HepG2 (cell line): ENCODE data around the gene FNDC3B. TPM values are rescaled to one million over a fixed set of nuclear protein-coding genes. Genes with fewer than 3 reads are reported as not detected.

ENCODE experiments used
- ATAC-seq: fragments of 200-7000 bp; cut with Tn5 transposase; 3 replicates; pipeline ENCODE4 v1.9.1; 2020; ENCODE audit warnings: mild to moderate bottlenecking, moderate library complexity
- BruUV-seq: library from RNA; stranded (reverse); fragments of 400-500 nt; replicated peaks from 2 replicates; lab custom pipeline; 2021; lab: Mats Ljungman, UMichigan
- CTCF ChIA-PET: fragments of 300-600 bp; formaldehyde crosslinking; extraction: SDS; loops from one replicate; lab custom pipeline; 2021; ENCODE audit warnings: low total read pairs, inconsistent platforms, low intra/inter-chr PET ratio; lab: Yijun Ruan, JAX
- POLR2A ChIA-PET: fragments of 350-600 bp; sonication (Branson Sonifier 250); formaldehyde crosslinking; loops from one replicate; lab custom pipeline; 2020; ENCODE audit warnings: antibody characterized with exemption, inconsistent platforms; lab: Yijun Ruan, JAX
- DNase-seq: peaks from one replicate; pipeline ENCODE4 v3.0.0-alpha.2; 2015; ENCODE audit warnings: low spot score
- FAIRE-seq: peaks from 3 replicates; lab custom pipeline; 2011; peaks lifted over from hg19 to GRCh38; lab: Jason Lieb, UNC
- H2AFZ ChIP-seq: one replicate; pipeline ENCODE4 v1.6.1; 2011; ENCODE audit warnings: low read length, inconsistent platforms
- H3K27ac ChIP-seq: fragments of 300-600 bp; 3 replicates; pipeline ENCODE4 v1.8.0; 2011; ENCODE audit warnings: mixed run types, mild to moderate bottlenecking, mixed read lengths, low read length, inconsistent platforms; ENCODE audit not compliant: insufficient read depth; ENCODE audit errors: extremely low read length
- H3K27me3 ChIP-seq, 2 experiments: fragments of 200-600 bp in 1 of 2; 2 replicates in 1 of 2; 3 replicates in 1 of 2; pipeline versions ENCODE4 v1.6.0 to v1.8.0; 2011; ENCODE audit warnings: low read length in 2 of 2, mild to moderate bottlenecking in 2 of 2, moderate library complexity in 2 of 2, inconsistent platforms in 1 of 2; ENCODE audit not compliant: insufficient read depth in 2 of 2, control insufficient read depth in 1 of 2
- H3K36me3 ChIP-seq, 2 experiments: fragments of 200-600 bp in 1 of 2; replicated peaks in 1 of 2; 2 replicates in 1 of 2; 3 replicates in 1 of 2; pipeline versions ENCODE4 v1.5.1 to v1.8.0; 2011; ENCODE audit warnings: low read length in 2 of 2, inconsistent platforms in 1 of 2; ENCODE audit not compliant: insufficient read depth in 2 of 2, control insufficient read depth in 1 of 2
- H3K4me1 ChIP-seq: 2 replicates; pipeline ENCODE4 v1.5.1; 2012; ENCODE audit warnings: low read length, inconsistent platforms; ENCODE audit not compliant: insufficient read depth
- H3K4me2 ChIP-seq: 2 replicates; pipeline ENCODE4 v1.6.0; 2011; ENCODE audit warnings: low read depth, low read length, inconsistent platforms
- H3K4me3 ChIP-seq, 3 experiments: fragments of 200-600 bp in 1 of 3; sonication (generic), shearing (Covaris generic) in 1 of 3; replicated peaks in 1 of 3; 2 replicates each; pipeline ENCODE4 v1.5.1; 2011 to 2016; ENCODE audit warnings: low read length in 3 of 3, inconsistent platforms in 2 of 3, low read depth in 2 of 3, mild to moderate bottlenecking in 2 of 3, control low read depth in 1 of 3, mixed read lengths in 1 of 3; ENCODE audit not compliant: insufficient read depth in 1 of 3
- H3K79me2 ChIP-seq: one replicate; pipeline ENCODE4 v1.6.1; 2011; ENCODE audit warnings: low read length, inconsistent platforms; ENCODE audit not compliant: insufficient read depth
- H3K9ac ChIP-seq: 2 replicates; pipeline ENCODE4 v1.6.0; 2011; ENCODE audit warnings: mild to moderate bottlenecking, low read depth, low read length, inconsistent platforms; ENCODE audit not compliant: insufficient read depth
- H3K9me3 ChIP-seq: 2 replicates; pipeline ENCODE4 v1.5.1; 2012; ENCODE audit warnings: mild to moderate bottlenecking, low read length
- H4K20me1 ChIP-seq: 2 replicates; pipeline ENCODE4 v1.6.0; 2011; ENCODE audit warnings: inconsistent platforms, mild to moderate bottlenecking, low read length, moderate library complexity; ENCODE audit not compliant: insufficient read depth
- AGO2 ChIP-seq: fragments of 200-400 bp; formaldehyde crosslinking; optimal IDR thresholded peaks from 2 replicates; pipeline ENCODE3; 2017; ENCODE audit warnings: mild to moderate bottlenecking, low read depth, low read length, moderate library complexity
- BRF2 ChIP-seq: sonication (generic); formaldehyde crosslinking; IDR thresholded peaks from 2 replicates; pipeline ENCODE4 v1.8.1; 2022; ENCODE audit warnings: mild to moderate bottlenecking, missing genetic modification reagents
- FOXM1 ChIP-seq: sonication (generic); formaldehyde crosslinking; IDR thresholded peaks from 2 replicates; pipeline ENCODE4 v1.5.0; 2020; ENCODE audit warnings: missing genetic modification reagents
- NR1H2 ChIP-seq: sonication (generic); formaldehyde crosslinking; IDR thresholded peaks from 2 replicates; pipeline ENCODE4 v1.8.1; 2022; ENCODE audit warnings: low read depth, missing genetic modification reagents, borderline replicate concordance
- PAF1 ChIP-seq: IDR thresholded peaks from 2 replicates; pipeline ENCODE4 v1.6.1; 2016; ENCODE audit warnings: missing genetic modification reagents, missing compliant biosample characterization
- POLR2G ChIP-seq: fragments of 200-400 bp; formaldehyde crosslinking; IDR thresholded peaks from 2 replicates; pipeline ENCODE4 v1.6.1; 2018; ENCODE audit warnings: mild to moderate bottlenecking, low read depth, low read length, moderate library complexity
- RARG ChIP-seq: sonication (generic); formaldehyde crosslinking; IDR thresholded peaks from 2 replicates; pipeline ENCODE4 v1.4.0; 2020; ENCODE audit warnings: low read depth, mild to moderate bottlenecking, missing genetic modification reagents
- RBM22 ChIP-seq: fragments of 200-400 bp; formaldehyde crosslinking; optimal IDR thresholded peaks from 2 replicates; pipeline ENCODE3; 2017; ENCODE audit warnings: mild to moderate bottlenecking, low read length, moderate library complexity
- SOX6 ChIP-seq, 2 experiments: fragments of 450-650 bp in 1 of 2; sonication (generic) in 1 of 2; formaldehyde crosslinking in 1 of 2; IDR thresholded peaks; 2 replicates each; pipeline versions ENCODE4 v1.4.0 to v1.6.1; 2017 to 2020; ENCODE audit warnings: antibody characterized with exemption in 1 of 2, mild to moderate bottlenecking in 1 of 2, missing genetic modification reagents in 1 of 2
- TBX2 ChIP-seq: sonication (generic); formaldehyde crosslinking; IDR thresholded peaks from 2 replicates; pipeline ENCODE4 v1.5.0; 2020; ENCODE audit warnings: missing genetic modification reagents, mild to moderate bottlenecking, borderline replicate concordance
- ZBTB21 ChIP-seq: sonication (generic); formaldehyde crosslinking; IDR thresholded peaks from 2 replicates; pipeline ENCODE4 v1.4.0; 2020; ENCODE audit warnings: missing genetic modification reagents
- ZNF207 ChIP-seq: fragments of 450-650 bp; IDR thresholded peaks from 2 replicates; pipeline ENCODE4 v1.6.1; 2016; ENCODE audit warnings: antibody characterized with exemption, borderline replicate concordance
- ZNF33B ChIP-seq: sonication (generic); formaldehyde crosslinking; IDR thresholded peaks from 2 replicates; pipeline ENCODE4 v1.5.1; 2020; ENCODE audit warnings: mild to moderate bottlenecking, missing genetic modification reagents
- ZSCAN9 ChIP-seq: IDR thresholded peaks from 2 replicates; pipeline ENCODE4 v1.6.1; 2016; ENCODE audit warnings: borderline replicate concordance
- WGBS: methylation state at CpG from one replicate; pipeline ENCODE4 v1.1.6; 2017; ENCODE audit warnings: low lambda C conversion rate; 5-methylcytosine and 5-hydroxymethylcytosine counted together
- in situ Hi-C: cut with HindIII; loops from 2 replicates; pipeline ENCODE4 v1.10.0; 2017; ENCODE audit warnings: low pct_unique_long_range_greater_than_20kb; ENCODE audit not compliant: extremely low pct_ligation_motif_present
- intact Hi-C: fragments of 100-400 bp; cut with micrococcal nuclease; formaldehyde crosslinking; loops from one replicate; pipeline ENCODE4 v1.10.0; 2022; ENCODE audit not compliant: unreplicated experiment
- polyA plus RNA-seq, 8 experiments: library from polyadenylated mRNA; depleted of rRNA in 3 of 8; stranded (reverse) in 7 of 8; unstranded in 1 of 8; fragments of >200 nt; fragmentation: Illumina TruSeq in 4 of 8; extraction: Trizol in 4 of 8; gene quantifications; 2 replicates each; pipeline versions ENCODE4 v1.2.1 to v1.2.3, GENCODE V29; 2011 to 2016; ENCODE audit warnings: low read depth in 4 of 8, missing spikeins in 1 of 8, mixed read lengths in 1 of 8; ENCODE audit not compliant: insufficient read depth in 1 of 8
- total RNA-seq, 5 experiments: library from RNA; depleted of rRNA; stranded (reverse); fragments of >200 nt; fragmentation: Illumina TruSeq; extraction: Trizol; gene quantifications; 2 replicates each; pipeline ENCODE4 v1.2.3, GENCODE V29; 2016; ENCODE audit warnings: low read depth in 1 of 5

Gene FNDC3B
- total and polyA plus RNA-seq, 2 of the 13 experiments (the other 11 are each of a cell fraction or from before 2014, with no cell fraction given) = 74.8 to 103 TPM

- BruUV-seq = no TSS peak
- H3K79me2 ChIP-seq = peaks cover 97% of the 10 kb centered on the region
These were observed 147.2 kb downstream of the FNDC3B start for GRCh38 chr3:172186607-172187006.

GRCh38 chr3:172187511-172187910 lies 148.1 kb downstream of the FNDC3B start:
- Histone ChIP-seq H3K4me1 (peaks cover 39% of the 10 kb centered on the region), H3K4me3 (no peak overlapping the region), H3K9ac (no peak overlapping the region), H3K79me2 (peaks cover 96% of the 10 kb centered on the region), H4K20me1 (peaks cover 98% of the 10 kb centered on the region), H3K36me3 (peaks cover 10 to 51% of the 10 kb centered on the region in 2 experiments), H3K27ac (no peak overlapping the region), H3K27me3 (no peaks in the 10 kb centered on the region), H3K9me3 (no peaks in the 10 kb centered on the region), H3K4me2 (no peak overlapping the region), H2AFZ (no peak overlapping the region)
- intact Hi-C loops = no loop called here
- TF ChIP-seq PAF1 (CRISPR knock-in tag) = 0 out of 2 replicates have a peak, but pooled peaks have one; percentile 14
- TF ChIP-seq ZSCAN9 = no peak
- peak; percentile 99 for TF ChIP-seq RBM22
- TF ChIP-seq RARG = no peak
- POLR2A ChIA-PET = no interaction called here
- peak; percentile 15; the same call in 2 of the 3 replicates for ATAC-seq
- FAIRE-seq = no peak
- CTCF ChIA-PET = no interaction called here
- no peak for DNase-seq
- WGBS = 98% methylated on average over 6 of the region's 6 CpGs
- in situ Hi-C loops = no loop called here
- BruUV-seq = no TSS peak

More at GRCh38 chr3:172186607-172187006, 147.2 kb downstream of the FNDC3B start:
- H3K4me2 ChIP-seq = no peak overlapping the region
- peaks cover 10 to 54% of the 10 kb centered on the region in 2 experiments for H3K36me3 ChIP-seq
- no peak overlapping the region for H3K9ac ChIP-seq
- H2AFZ ChIP-seq = no peak overlapping the region
- CTCF ChIA-PET = no interaction called here
- FAIRE-seq (no peak), ATAC-seq (no peak), DNase-seq (no peak)
- POLR2A ChIA-PET = no interaction called here
- in situ Hi-C loops = no loop called here
- peaks cover 39% of the 10 kb centered on the region for H3K4me1 ChIP-seq
- intact Hi-C loops = no loop called here
- H3K27me3 ChIP-seq = no peaks in the 10 kb centered on the region
- TF ChIP-seq TBX2 (CRISPR knock-in tag) (no peak), POLR2G (0 out of 2 replicates have a peak, but pooled peaks have one; percentile 37), NR1H2 (CRISPR knock-in tag) (no peak), RBM22 (peak; percentile 97), FOXM1 (no peak), ZNF207 (no peak), ZBTB21 (CRISPR knock-in tag) (no peak), AGO2 (peak; percentile 65), BRF2 (no peak), SOX6 (IDR thresholded peaks at IDR 0.05) (no peak), SOX6 (CRISPR knock-in tag; IDR thresholded peaks at IDR 0.05) (no peak), ZNF33B (CRISPR knock-in tag) (no peak)
- 98% methylated on average over 4 of the region's 4 CpGs for whole genome bisulfite sequencing
- H3K27ac ChIP-seq = no peak overlapping the region
- H3K4me3 ChIP-seq = no peak overlapping the region
- H4K20me1 ChIP-seq = peaks cover 98% of the 10 kb centered on the region
- no peaks in the 10 kb centered on the region for H3K9me3 ChIP-seq
